GM12891 (cell line): Measurements from ENCODE around the gene GBF1.
A peak's percentile ranks its signal among the peaks of the same experiment; 100 is the strongest.

Experiments used
- POLR2A ChIP-seq: IDR thresholded peaks from 2 replicates; pipeline ENCODE4 v1.6.1; 2011; ENCODE audit warnings: low read depth, low read length, control low read depth
- POLR2AphosphoS5 ChIP-seq: IDR thresholded peaks from 2 replicates; pipeline ENCODE4 v1.6.1; 2011; ENCODE audit warnings: low read depth, low read length, control low read depth
- TAF1 ChIP-seq: IDR thresholded peaks from 2 replicates; pipeline ENCODE4 v1.6.1; 2011; ENCODE audit warnings: low read depth, low read length, control low read depth

DNA sequence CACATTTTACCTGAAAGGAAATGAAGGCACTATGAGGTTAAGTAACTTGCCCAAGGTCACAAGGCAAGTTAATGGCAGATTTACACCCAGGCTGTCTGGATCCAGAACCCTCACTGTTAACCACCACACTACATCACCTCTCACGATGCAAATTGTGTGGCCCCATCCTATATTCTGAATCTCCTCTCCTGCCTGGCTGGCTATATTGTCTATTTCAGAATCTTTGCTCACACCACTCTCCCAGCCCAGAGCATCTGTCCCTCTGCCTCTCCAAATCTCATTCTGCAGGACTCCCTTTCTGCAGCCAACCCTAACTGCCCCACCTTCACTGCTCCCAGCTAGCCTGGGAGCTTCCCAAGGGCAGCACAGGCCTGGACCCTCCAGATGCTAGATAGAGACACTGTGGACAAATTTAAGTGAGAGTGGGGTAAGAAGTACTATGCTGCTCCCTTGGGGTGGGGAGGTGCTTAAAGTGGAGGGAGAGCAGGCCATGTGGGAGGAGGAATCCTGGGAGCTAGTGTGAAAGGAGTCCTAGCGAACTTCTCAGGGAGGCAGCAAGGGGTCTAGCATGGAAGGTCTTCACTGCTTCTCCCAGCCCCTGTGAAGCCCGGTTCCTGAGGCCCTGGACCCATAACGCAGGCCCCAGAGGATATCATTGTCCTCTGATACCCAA is 186.3 kb downstream of the GBF1 start:
- TF ChIP-seq POLR2A (no peak), TAF1 (no peak), POLR2AphosphoS5 (0 out of 2 replicates have a peak, but pooled peaks have one; percentile 24)
